Measurements from ENCODE around the gene DNAJB7. TPM values are rescaled to one million over a fixed set of nuclear protein-coding genes. Genes with fewer than 3 reads are reported as not detected.

The DNAJB7 gene
- total RNA-seq, 4 donors from 2014 or later, result not detected

- intact Hi-C loops (cut with DNase I; ENCODE audit: low total_unique reads), result no loop called here
- H3K9me3 ChIP-seq, result no peaks in the 10 kb centered on the region
- peak within 1 kb of the TSS; percentile 85 to 99 for H3K4me3 ChIP-seq
- no peaks in the 10 kb centered on the region for H3K36me3 ChIP-seq
- TF ChIP-seq CTCF (IDR thresholded peaks at IDR 0.05) (peak in 3 of 4 experiments; percentile 14 to 39 (median 23)), POLR2A (IDR thresholded peaks at IDR 0.05) (peak; percentile 79 to 87)
- peak; percentile 98 for DNase-seq
- H3K4me1 ChIP-seq, result no peaks in the 10 kb centered on the region
- H3K27ac ChIP-seq, result peak within 1 kb of the TSS; percentile 96 to 99
- no peaks in the 10 kb centered on the region for H3K27me3 ChIP-seq
Observed at GRCh38 chr22:40856513-40857308, 5.2 kb downstream of the DNAJB7 start, which contains the start of the genes ST13 and XPNPEP3. Gene ST13, minus strand, starts transcription at chr22:40856639. Its CDS starts 99 bp downstream, at chr22:40856540. Gene XPNPEP3, plus strand, starts transcription at chr22:40857148. Its CDS starts 34 bp downstream, at chr22:40857182.

GRCh38 chr22:40855979-40856512 is 5.9 kb downstream of the DNAJB7 start:
- Histone ChIP-seq H3K4me3 (peak overlapping the region; percentile 85 to 99), H3K27me3 (no peaks in the 10 kb centered on the region), H3K36me3 (no peaks in the 10 kb centered on the region), H3K4me1 (no peaks in the 10 kb centered on the region), H3K27ac (peak overlapping the region; percentile 96 to 99), H3K9me3 (no peaks in the 10 kb centered on the region)
- intact Hi-C loops (cut with DNase I; ENCODE audit: low total_unique reads), result no loop called here
- no peak for DNase-seq
- TF ChIP-seq POLR2A (IDR thresholded peaks at IDR 0.05), result no peak
- TF ChIP-seq CTCF (IDR thresholded peaks at IDR 0.05), result no peak

- Histone ChIP-seq H3K4me3 (peak overlapping the region; percentile 85 to 99), H3K4me1 (no peaks in the 10 kb centered on the region), H3K27me3 (no peaks in the 10 kb centered on the region), H3K9me3 (no peaks in the 10 kb centered on the region), H3K36me3 (no peaks in the 10 kb centered on the region), H3K27ac (peak overlapping the region; percentile 96 to 99)
- DNase-seq, result peak; percentile 26 to 30
- no peak for TF ChIP-seq CTCF (IDR thresholded peaks at IDR 0.05)
- TF ChIP-seq POLR2A (IDR thresholded peaks at IDR 0.05), result no peak
- intact Hi-C loops (cut with DNase I; ENCODE audit: low total_unique reads), result no loop called here
Observed at GRCh38 chr22:40855071-40855978, 6.6 kb downstream of the DNAJB7 start.

- no peak for DNase-seq
- intact Hi-C loops (cut with DNase I; ENCODE audit: low total_unique reads), result no loop called here
- Histone ChIP-seq H3K27ac (peak overlapping the region; percentile 96 to 99), H3K4me3 (peak overlapping the region in 1 of 2 donors; percentile 85), H3K9me3 (no peaks in the 10 kb centered on the region), H3K4me1 (no peaks in the 10 kb centered on the region), H3K36me3 (no peaks in the 10 kb centered on the region), H3K27me3 (no peaks in the 10 kb centered on the region)
- TF ChIP-seq POLR2A (IDR thresholded peaks at IDR 0.05) (no peak), CTCF (IDR thresholded peaks at IDR 0.05) (no peak)
Observed at GRCh38 chr22:40853961-40854360, 8.0 kb downstream of the DNAJB7 start.

Data from uterus (tissue), 4 donors.